Measurements from ENCODE around the gene SEC24C. TPM values are rescaled to one million over a fixed set of nuclear protein-coding genes. Genes with fewer than 3 reads are reported as not detected.

SEC24C gene
- total RNA-seq, 1 experiment from 2014 or later: 53.5 TPM

DNA sequence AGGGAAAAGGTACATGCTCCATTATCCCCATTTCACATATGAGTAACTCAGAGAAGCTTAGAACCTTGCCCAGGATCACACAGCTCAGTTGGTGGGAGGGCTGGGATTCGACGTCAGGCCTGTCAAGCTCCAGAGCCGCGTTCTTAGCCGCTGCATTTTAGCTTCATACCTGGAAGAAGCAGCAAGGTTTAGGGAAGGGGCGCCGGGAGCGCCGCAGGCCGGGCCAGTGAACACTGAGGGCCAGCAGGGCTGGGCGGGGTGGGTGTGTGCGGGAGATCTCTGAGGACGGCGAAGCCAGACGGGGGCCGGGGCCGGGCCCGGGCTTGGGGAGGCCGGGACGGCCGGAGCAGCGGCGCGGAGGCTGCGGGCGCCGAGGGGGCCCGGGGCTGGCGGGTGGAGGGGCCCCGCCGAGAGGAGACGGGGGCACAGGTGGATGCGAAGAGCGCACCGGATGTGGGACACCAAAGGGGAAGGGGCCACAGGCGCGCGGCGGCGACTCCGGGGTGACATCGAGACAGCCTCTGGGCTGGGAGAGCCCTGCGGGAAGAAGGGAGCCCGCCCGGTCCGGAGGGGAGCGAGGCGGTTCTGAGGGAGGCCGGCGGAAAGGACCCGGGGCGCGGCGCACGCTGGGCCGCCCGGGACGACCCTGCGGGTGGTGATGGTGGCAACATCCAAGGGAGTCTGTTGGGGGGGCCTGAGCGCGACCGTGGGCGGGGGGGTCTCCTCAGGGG lies 66.7 kb downstream of the SEC24C start:
- DNase-seq (ENCODE audit: low read depth): peak; percentile 22

GRCh38 chr10:73812657-73813056 lies 68.5 kb downstream of the SEC24C start:
- no peak for DNase-seq (ENCODE audit: low read depth)

DNA sequence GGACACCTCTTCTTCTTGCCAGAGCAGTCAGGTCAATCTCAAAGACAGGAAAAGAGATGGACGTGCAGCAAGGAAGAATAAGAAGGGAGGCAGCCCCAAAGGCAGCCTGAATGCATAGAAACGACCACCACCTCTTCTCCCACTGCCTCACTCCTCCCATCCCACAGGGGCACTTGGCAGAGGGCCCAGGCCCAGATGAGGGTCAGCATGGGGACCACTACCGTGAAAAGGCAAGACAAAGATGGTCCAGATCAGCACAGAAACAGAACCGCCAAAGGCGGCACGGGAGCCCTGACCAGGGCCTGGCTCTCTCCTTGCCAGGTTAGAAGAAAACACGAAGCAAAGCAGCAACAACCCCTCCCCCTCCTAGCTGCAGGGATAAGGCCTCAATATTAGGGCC lies 69.2 kb downstream of the SEC24C start:
- no peak for DNase-seq (ENCODE audit: low read depth)

GRCh38 chr10:73814276-73814895 lies 70.2 kb downstream of the SEC24C start:
- DNase-seq (ENCODE audit: low read depth): no peak

DNA sequence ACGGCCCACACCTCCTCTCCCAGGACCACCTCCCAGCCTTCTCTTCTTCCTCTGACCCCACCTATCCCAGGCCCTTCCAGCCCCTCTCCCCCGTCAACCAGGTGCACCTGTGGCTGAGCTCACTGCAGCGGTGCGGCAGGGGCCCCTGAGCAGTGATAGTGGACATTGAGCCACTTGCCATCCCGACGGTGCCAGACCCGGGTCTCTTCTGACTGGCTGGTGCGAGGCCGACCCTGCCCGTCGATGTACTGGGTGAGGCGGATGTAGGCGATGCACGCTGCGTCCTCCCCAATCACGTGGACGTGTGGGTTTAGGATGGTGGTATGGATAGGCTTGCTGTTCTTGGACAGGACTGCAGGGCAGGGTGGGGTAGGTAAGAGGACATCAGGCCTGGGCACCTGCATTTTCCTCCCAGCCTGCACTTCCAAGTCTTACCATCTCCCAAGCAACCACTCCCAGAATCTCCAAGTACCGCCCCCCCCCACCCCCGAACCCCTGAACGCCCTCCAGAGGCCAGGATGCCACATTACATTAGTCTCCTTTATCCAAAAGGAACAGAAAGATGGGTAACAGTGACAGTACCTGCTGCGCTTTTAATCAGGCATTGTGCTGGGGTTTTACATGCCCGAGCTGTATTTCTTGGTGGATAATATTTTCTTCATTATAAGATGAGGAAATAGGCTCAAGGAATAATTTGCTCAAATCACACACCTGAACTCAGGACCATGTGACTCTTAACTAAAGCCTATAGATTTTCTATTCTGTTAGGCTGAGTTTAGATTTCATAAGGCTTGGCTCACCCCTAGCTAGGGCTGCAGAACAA lies 70.9 kb downstream of the SEC24C start:
- no peak for DNase-seq (ENCODE audit: low read depth)

DNA sequence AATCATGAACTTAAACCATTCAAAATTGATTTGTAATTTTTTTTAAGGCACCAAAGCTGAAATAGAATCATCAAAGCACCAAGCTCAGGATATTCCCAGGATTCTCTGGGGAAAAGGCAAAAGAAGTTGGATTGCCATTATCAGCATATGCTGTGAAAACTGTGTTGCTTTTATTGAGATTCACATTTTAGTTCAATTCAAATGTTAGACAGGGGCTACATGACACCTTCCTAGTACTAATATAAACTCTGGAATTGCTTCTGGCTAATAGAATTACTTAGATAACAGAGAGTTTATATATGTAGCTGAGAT lies 71.5 kb downstream of the SEC24C start:
- DNase-seq (ENCODE audit: low read depth): no peak

- DNase-seq (ENCODE audit: low read depth): no peak
Measured at GRCh38 chr10:73816917-73817729, 73.0 kb downstream of the SEC24C start.

GRCh38 chr10:73817826-73818225 lies 73.7 kb downstream of the SEC24C start:
- DNase-seq (ENCODE audit: low read depth): no peak

- no peak for DNase-seq (ENCODE audit: low read depth)
Measured at GRCh38 chr10:73818402-73818801, 74.2 kb downstream of the SEC24C start.

DNA sequence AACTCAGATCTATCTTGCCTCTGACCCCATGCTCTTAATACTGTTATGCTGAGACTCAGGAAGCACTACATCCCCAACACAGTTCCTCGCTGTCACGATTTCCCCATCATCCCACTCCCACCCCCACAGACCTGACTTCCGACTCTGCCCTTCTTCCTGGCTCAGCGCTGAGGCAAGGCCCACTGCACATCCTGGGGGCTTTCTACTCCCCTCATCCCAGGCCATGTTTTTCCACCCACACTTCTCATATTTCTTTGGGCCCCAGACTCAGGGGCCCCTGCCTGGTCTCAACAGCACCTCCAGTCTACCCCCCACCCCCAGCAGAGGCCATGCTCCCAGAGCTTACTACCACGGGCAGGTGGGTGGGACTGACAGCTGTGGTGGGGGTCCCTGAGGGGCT lies 74.9 kb downstream of the SEC24C start:
- DNase-seq (ENCODE audit: low read depth): no peak

DNA sequence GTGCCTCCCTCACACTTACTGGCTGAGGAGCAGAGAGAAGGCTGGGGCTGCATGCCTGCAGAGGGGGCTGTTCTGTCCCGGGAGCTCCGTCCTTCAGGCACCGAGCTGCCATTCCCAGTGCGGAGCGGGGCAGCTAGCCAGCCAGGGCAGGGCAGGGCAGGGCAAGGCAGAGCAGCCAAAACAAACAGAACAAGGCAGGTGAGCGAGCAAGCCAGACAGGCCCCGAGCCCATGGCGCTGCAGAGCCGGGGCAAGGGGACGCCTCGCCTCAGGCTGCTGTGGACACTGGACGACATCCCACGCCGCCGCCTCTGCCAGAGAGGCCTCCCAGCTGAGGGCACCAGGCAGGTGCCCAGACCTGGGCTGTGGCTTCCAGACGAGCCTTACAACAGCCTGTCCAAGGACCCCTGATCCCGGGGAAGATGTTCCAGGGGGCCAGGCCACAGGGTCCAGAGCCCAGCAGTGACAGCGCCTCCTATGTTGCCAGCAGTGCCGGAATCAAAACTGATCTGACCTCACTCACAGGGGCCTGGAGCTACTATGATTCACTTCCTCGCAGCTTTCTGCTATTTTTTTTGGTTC lies 75.4 kb downstream of the SEC24C start:
- DNase-seq (ENCODE audit: low read depth): no peak

Other genes starting within 250 kb of the SEC24C start
- 8.3 and 16.9 TPM in 2 replicates for gene PPP3CB, start 248.3 kb upstream of the SEC24C start, total RNA-seq (2014; rRNA removed; shearing (Covaris generic))
- 6.8 and 13.5 TPM in 2 replicates for gene USP54, start 153.0 kb upstream of the SEC24C start, total RNA-seq (2014; rRNA removed; shearing (Covaris generic))
- gene MYOZ1, start 102.9 kb upstream of the SEC24C start, total RNA-seq (2014; rRNA removed; shearing (Covaris generic)): 1.0 and 2.8 TPM in 2 replicates
- not detected in 2 replicates for gene SYNPO2L, start 88.3 kb upstream of the SEC24C start, total RNA-seq (2014; rRNA removed; shearing (Covaris generic))
- 0.76 and 1.1 TPM in 2 replicates for gene AGAP5, start 46.3 kb upstream of the SEC24C start, total RNA-seq (2014; rRNA removed; shearing (Covaris generic))
- gene CHCHD1, start 37.7 kb downstream of the SEC24C start, total RNA-seq (2014; rRNA removed; shearing (Covaris generic)): 62.3 and 79.6 TPM in 2 replicates
- 24.8 and 30.4 TPM in 2 replicates for gene ZSWIM8, start 41.2 kb downstream of the SEC24C start, total RNA-seq (2014; rRNA removed; shearing (Covaris generic))
- 2.9 and 9.5 TPM in 2 replicates for gene NDST2, start 67.2 kb downstream of the SEC24C start, total RNA-seq (2014; rRNA removed; shearing (Covaris generic))
- gene CAMK2G, start 130.2 kb downstream of the SEC24C start, total RNA-seq (2014; rRNA removed; shearing (Covaris generic)): 29.3 and 42.2 TPM in 2 replicates
- 264 and 272 TPM in 2 replicates for gene PLAU, start 166.8 kb downstream of the SEC24C start, total RNA-seq (2014; rRNA removed; shearing (Covaris generic))